CD4-positive, alpha-beta T cell treated with Interferon gamma for 1 hour (primary cell): Measurements from ENCODE around the gene CSF3.

Experiments
- DNase-seq: peaks from one replicate; pipeline ENCODE4 v3.0.0-alpha.2; 2020

Gene CSF3

GRCh38 chr17:40063187-40063771 lies 48.0 kb downstream of the CSF3 start:
- peak; percentile 22 for DNase-seq

DNA sequence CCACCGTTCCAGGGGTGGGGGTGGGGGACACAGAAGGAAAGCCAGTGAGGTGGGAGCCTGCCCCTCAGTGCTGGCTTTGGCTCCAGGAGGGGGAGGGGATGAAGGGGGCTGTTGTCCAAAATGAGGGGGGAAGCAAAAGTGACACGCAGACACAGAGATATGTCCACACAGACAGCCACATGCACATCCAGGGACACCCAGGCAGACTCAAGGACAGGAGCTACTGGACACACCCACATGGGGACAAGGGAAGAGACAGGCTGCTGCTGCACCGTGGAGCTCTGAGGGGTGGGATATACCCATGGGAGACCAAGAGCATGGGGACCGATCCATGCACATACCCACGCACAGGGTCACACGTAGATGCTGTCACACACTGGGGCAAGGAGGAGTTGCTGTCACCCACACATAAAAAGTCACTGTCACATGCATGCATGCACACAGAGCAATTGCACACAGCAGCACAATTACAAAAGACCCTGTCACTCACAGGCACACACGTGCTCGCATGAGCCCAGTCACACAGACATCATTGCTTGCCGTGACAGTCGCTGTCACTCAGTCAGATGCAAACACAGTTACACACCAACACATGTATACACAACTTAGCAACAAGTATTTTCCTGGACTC lies 48.8 kb downstream of the CSF3 start:
- no peak for DNase-seq

DNA sequence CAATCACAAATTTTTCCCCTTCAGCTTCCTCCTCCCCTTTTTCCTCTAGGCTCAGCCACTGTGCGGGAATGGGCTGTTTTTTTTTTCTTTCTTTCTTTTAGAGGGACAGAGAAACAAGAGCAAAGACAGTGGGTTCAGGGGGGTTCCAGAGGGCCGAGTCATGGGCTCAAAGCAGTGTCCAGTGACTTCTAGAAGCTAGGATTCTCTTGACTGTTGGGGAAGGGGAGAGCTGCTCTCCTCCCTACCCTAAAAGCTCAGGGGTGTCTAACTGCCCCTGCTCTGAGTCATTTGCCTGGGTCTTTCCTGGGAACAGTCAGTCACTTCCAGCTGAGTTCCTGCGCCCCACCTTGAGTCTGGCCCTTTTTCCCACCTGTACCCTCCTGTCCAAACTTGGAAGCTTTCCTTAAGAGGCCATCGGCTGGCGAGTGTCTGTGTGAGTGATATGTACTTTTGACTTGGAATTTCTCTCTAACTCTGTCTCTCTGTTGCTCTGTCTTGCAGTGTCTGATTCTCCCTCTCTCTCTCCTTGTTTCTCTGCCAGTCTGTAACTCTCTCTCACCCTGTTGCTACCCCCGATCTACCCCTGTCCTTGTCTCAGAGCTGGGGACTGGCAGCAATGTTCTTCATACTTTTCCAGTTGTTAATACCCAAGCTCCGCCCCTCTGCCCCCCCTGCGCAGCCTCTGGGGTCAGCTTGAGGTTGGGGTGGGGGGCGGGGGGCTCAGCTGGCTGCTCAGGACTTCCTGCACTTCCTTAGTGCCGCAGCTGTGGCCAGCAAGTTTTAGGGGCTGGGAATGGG lies 49.9 kb downstream of the CSF3 start:
- no peak for DNase-seq

- DNase-seq: no peak
Observed at GRCh38 chr17:40065769-40066510, 50.7 kb downstream of the CSF3 start.
